Right atrium auricular region (tissue), 2 donors: Measurements from ENCODE around the gene GSK3A. TPM values are rescaled to one million over a fixed set of nuclear protein-coding genes. Genes with fewer than 3 reads are reported as not detected.

ENCODE experiments used
- DNase-seq: peaks from one replicate; pipeline ENCODE4 v3.0.0-alpha.2; 2019; ENCODE audit warnings: low spot score
- H3K27ac ChIP-seq, 2 donors: fragments of 200-600 bp; sonication (generic); 1 replicate in 1 of 2; 2 replicates in 1 of 2; pipeline ENCODE4 v1.5.1; 2016 to 2019
- H3K27me3 ChIP-seq, 2 donors: fragments of 200-600 bp; sonication (generic); one replicate each; pipeline versions ENCODE4 v1.5.1 to v1.6.0; 2017 to 2019
- H3K36me3 ChIP-seq: fragments of 200-600 bp; sonication (generic); one replicate; pipeline ENCODE4 v1.5.1; 2016
- H3K4me1 ChIP-seq, 2 donors: fragments of 200-600 bp; sonication (generic); one replicate each; pipeline versions ENCODE4 v1.5.1 to v1.6.0; 2017 to 2019
- H3K4me3 ChIP-seq, 2 donors: fragments of 200-600 bp; sonication (generic); 1 replicate in 1 of 2; 2 replicates in 1 of 2; pipeline ENCODE4 v1.5.1; 2017 to 2019; ENCODE audit warnings: mild to moderate bottlenecking in 1 of 2, moderate library complexity in 1 of 2
- H3K9me3 ChIP-seq, 2 donors: fragments of 200-600 bp; sonication (generic); one replicate each; pipeline ENCODE4 v1.5.1; 2019
- total RNA-seq, 2 donors: library from RNA; depleted of rRNA; stranded (reverse); fragments of >200 nt; gene quantifications; one replicate each; pipeline ENCODE4 v1.1.0, GENCODE V29; 2016
- TF ChIP-seq, protein P1 (sequence below), 2 donors: fragments of 200-600 bp; sonication (generic); IDR thresholded peaks; one replicate each; pipeline ENCODE4 v1.5.1; 2019; ENCODE audit warnings: antibody characterized with exemption in 2 of 2

GSK3A gene
- total RNA-seq, 2 donors from 2014 or later = 18.1 to 27.9 TPM

DNA sequence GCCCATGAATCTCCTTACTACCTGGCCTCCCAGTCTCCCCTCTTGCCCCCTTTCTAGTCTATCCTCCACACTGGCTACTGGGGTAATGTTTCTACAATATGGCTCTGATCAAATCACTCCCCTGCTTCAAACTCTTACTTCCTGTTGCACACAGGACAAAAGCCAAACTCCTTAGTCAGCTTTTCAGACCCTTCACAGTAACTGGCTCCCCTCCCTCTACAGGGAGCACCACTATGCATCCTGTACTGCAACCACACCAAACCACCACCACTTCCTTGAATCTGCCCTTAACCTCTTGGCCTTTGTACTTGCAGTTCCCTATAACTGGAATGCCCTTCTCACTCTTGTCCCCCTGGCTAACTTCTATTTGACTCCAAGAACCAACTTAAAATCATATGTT is 57.1 kb downstream of the GSK3A start:
- Histone ChIP-seq H3K4me3 (no peak overlapping the region), H3K27ac (no peak overlapping the region), H3K27me3 (peaks cover 0 to 10% of the 10 kb centered on the region in 2 donors), H3K9me3 (no peaks in the 10 kb centered on the region), H3K36me3 (no peaks in the 10 kb centered on the region), H3K4me1 (no peaks in the 10 kb centered on the region)
- TF ChIP-seq, protein P1, sequence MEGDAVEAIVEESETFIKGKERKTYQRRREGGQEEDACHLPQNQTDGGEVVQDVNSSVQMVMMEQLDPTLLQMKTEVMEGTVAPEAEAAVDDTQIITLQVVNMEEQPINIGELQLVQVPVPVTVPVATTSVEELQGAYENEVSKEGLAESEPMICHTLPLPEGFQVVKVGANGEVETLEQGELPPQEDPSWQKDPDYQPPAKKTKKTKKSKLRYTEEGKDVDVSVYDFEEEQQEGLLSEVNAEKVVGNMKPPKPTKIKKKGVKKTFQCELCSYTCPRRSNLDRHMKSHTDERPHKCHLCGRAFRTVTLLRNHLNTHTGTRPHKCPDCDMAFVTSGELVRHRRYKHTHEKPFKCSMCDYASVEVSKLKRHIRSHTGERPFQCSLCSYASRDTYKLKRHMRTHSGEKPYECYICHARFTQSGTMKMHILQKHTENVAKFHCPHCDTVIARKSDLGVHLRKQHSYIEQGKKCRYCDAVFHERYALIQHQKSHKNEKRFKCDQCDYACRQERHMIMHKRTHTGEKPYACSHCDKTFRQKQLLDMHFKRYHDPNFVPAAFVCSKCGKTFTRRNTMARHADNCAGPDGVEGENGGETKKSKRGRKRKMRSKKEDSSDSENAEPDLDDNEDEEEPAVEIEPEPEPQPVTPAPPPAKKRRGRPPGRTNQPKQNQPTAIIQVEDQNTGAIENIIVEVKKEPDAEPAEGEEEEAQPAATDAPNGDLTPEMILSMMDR (IDR thresholded peaks at IDR 0.05) = no peak
- no peak for DNase-seq

DNA sequence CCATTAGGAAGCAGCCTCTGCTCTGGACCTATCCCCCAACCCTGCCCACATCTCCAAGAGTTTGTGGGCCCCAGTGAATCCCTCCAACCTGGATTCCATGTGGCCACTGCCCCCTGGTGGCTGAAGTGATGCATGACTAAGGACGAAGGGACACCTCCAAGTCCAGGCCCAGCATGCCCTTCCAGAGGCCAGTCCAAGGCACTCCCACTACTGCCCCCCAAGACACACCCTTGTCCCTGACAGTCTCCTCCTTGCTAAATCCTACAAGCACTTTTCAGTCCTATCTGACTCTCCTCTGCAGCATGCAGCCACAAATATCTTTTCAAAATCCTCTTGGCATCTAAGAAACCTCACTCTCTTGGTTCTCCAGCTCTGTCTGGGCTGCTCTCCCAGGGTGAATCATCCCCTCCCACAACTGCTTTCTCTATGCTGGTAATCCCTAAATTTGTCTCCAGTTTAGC is 58.0 kb downstream of the GSK3A start:
- peak; percentile 82 for DNase-seq
- H3K4me1 ChIP-seq = no peaks in the 10 kb centered on the region
- H3K27ac ChIP-seq = no peak overlapping the region
- peaks cover 6 to 19% of the 10 kb centered on the region in 2 donors for H3K27me3 ChIP-seq
- no peak overlapping the region for H3K4me3 ChIP-seq
- H3K36me3 ChIP-seq = no peaks in the 10 kb centered on the region
- H3K9me3 ChIP-seq = no peaks in the 10 kb centered on the region
- TF ChIP-seq, protein P1 (IDR thresholded peaks at IDR 0.05) = peak; percentile 85 to 92

Other genes with a start within 250 kb of the GSK3A start
- gene ATP1A3, start 248.4 kb downstream of the GSK3A start, total RNA-seq = 100 to 1,000 TPM in 1 of 2 donors, 10 to 100 TPM in 1; 81.4 to 223 TPM
- 10 to 100 TPM in 1 of 2 donors, 1 to 10 TPM in 1; 8.1 to 17.1 TPM for gene GRIK5, start 172.4 kb downstream of the GSK3A start, total RNA-seq
- gene ZNF574, start 166.4 kb downstream of the GSK3A start, total RNA-seq = 10 to 100 TPM in 1 of 2 donors, 1 to 10 TPM in 1; 8.1 to 13.6 TPM
- gene POU2F2, start 110.2 kb downstream of the GSK3A start, total RNA-seq = under 1 TPM; 0.11 to 0.83 TPM
- 10 to 100 TPM; 19.2 to 24.8 TPM for gene DEDD2, start 24.9 kb downstream of the GSK3A start, total RNA-seq
- 1 to 10 TPM; 2.6 to 5.4 TPM for gene ZNF526, start 22.3 kb downstream of the GSK3A start, total RNA-seq
- 10 to 100 TPM; 26.8 to 34.9 TPM for gene ERF, start 12.5 kb upstream of the GSK3A start, total RNA-seq
- 10 to 100 TPM; 27.4 to 53.5 TPM for gene CIC, start 26.6 kb upstream of the GSK3A start, total RNA-seq
- under 1 TPM in 1 of 2 donors, not detected in 1; 0.59 TPM for gene PRR19, start 59.5 kb upstream of the GSK3A start, total RNA-seq
- gene PAFAH1B3, start 60.0 kb upstream of the GSK3A start, total RNA-seq = 1 to 10 TPM; 2.2 to 8.2 TPM
- gene TMEM145, start 70.7 kb upstream of the GSK3A start, total RNA-seq = under 1 TPM in 1 of 2 donors, not detected in 1; 0.94 TPM
- 10 to 100 TPM; 24.3 to 31.2 TPM for gene MEGF8, start 83.0 kb upstream of the GSK3A start, total RNA-seq
- gene CNFN, start 147.7 kb upstream of the GSK3A start, total RNA-seq = 1 to 10 TPM in 1 of 2 donors, not detected in 1; 1.1 TPM
- gene LIPE, start 184.8 kb upstream of the GSK3A start, total RNA-seq = 10 to 100 TPM; 11.6 to 36.5 TPM
- not detected for gene CXCL17, start 200.3 kb upstream of the GSK3A start, total RNA-seq